Breast epithelium (tissue), 4 donors: ENCODE measurements around the gene DMD. TPM values are rescaled to one million over a fixed set of nuclear protein-coding genes. Genes with fewer than 3 reads are reported as not detected.

Experiments
- DNase-seq, 2 donors: peaks; one replicate each; pipeline ENCODE4 v3.0.0-alpha.2; 2019; ENCODE audit warnings: low spot score in 2 of 2
- H3K27ac ChIP-seq, 2 donors: fragments of 200-600 bp; sonication (generic) in 1 of 2; one replicate each; pipeline ENCODE4 v1.5.1; 2016 to 2019; ENCODE audit warnings: mild to moderate bottlenecking in 1 of 2
- H3K27me3 ChIP-seq, 2 donors: fragments of 200-600 bp; sonication (generic) in 1 of 2; one replicate each; pipeline versions ENCODE4 v1.5.1 to v1.6.0; 2017 to 2019; ENCODE audit warnings: control low read depth in 1 of 2, mild to moderate bottlenecking in 1 of 2
- H3K36me3 ChIP-seq: fragments of 200-600 bp; one replicate; pipeline ENCODE4 v1.5.1; 2019
- H3K4me1 ChIP-seq, 2 donors: fragments of 200-600 bp; sonication (generic); one replicate each; pipeline ENCODE4 v1.5.1; 2016 to 2019; ENCODE audit warnings: control low read depth in 1 of 2
- H3K4me3 ChIP-seq, 3 donors: fragments of 200-600 bp; sonication (generic); 1 replicate in 2 of 3; 2 replicates in 1 of 3; pipeline ENCODE4 v1.5.1; 2016 to 2019; ENCODE audit warnings: mild to moderate bottlenecking in 3 of 3, moderate library complexity in 2 of 3
- H3K9me3 ChIP-seq, 2 donors: fragments of 200-600 bp; sonication (generic) in 1 of 2; one replicate each; pipeline ENCODE4 v1.5.1; 2016 to 2019; ENCODE audit warnings: control low read depth in 1 of 2
- CTCF ChIP-seq, 3 donors: fragments of 450-650 bp; IDR thresholded peaks; one replicate each; pipeline ENCODE4 v1.5.1; 2016 to 2017; ENCODE audit warnings: antibody characterized with exemption in 3 of 3, mild to moderate bottlenecking in 3 of 3, moderate library complexity in 3 of 3
- POLR2A ChIP-seq: fragments of 450-650 bp; IDR thresholded peaks from one replicate; pipeline ENCODE4 v1.6.1; 2016; ENCODE audit warnings: antibody characterized with exemption, mild to moderate bottlenecking, moderate library complexity
- POLR2AphosphoS5 ChIP-seq, 3 donors: sonication (generic); formaldehyde crosslinking; IDR thresholded peaks; one replicate each; pipeline ENCODE4 v1.6.1; 2017; ENCODE audit warnings: antibody characterized with exemption in 3 of 3
- intact Hi-C: fragments of 100-400 bp; cut with DNase I; formaldehyde crosslinking; loops from one replicate; pipeline ENCODE4 v1.15.1; 2023; ENCODE audit warnings: low total_unique reads
- total RNA-seq, 3 donors: library from RNA; depleted of rRNA; stranded (reverse); fragments of >200 nt; gene quantifications; one replicate each; pipeline ENCODE4 v1.1.0, GENCODE V29; 2016

Gene DMD
- total RNA-seq, 3 donors from 2014 or later: 57.0 to 135 (median 65.2) TPM

DNA sequence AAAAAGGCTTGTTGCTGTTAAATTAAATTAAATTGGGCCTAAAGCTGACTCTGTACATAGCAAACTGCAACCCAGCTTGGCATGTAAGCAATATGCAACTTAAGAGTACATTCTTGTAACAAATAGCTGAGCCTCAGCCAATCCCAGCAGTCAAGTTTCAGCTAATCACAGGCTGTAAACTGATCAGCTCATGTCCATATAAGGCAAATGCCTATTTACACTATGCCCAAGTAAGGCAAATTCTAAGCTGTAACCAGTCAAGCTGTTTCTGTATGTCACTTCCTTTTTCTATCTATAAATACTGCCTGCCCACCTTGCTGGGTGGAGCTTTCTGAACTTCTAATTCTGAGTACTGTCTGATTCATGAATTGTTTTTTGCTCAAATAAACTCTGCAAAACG lies 1710.4 kb downstream of the DMD start:
- no peaks in the 10 kb centered on the region for H3K4me1 ChIP-seq
- H3K9me3 ChIP-seq: no peaks in the 10 kb centered on the region
- intact Hi-C loops: no loop called here
- TF ChIP-seq POLR2A (no peak), CTCF (IDR thresholded peaks at IDR 0.05) (no peak), POLR2AphosphoS5 (IDR thresholded peaks at IDR 0.05) (no peak)
- no peak overlapping the region for H3K27ac ChIP-seq
- H3K36me3 ChIP-seq: no peaks in the 10 kb centered on the region
- H3K4me3 ChIP-seq: no peak overlapping the region
- no peak for DNase-seq
- peaks cover 0 to 11% of the 10 kb centered on the region in 2 donors for H3K27me3 ChIP-seq

- peaks cover 0 to 16% of the 10 kb centered on the region in 2 donors for H3K27me3 ChIP-seq
- H3K4me1 ChIP-seq: no peaks in the 10 kb centered on the region
- TF ChIP-seq POLR2AphosphoS5 (IDR thresholded peaks at IDR 0.05): no peak
- TF ChIP-seq POLR2A: no peak
- TF ChIP-seq CTCF (IDR thresholded peaks at IDR 0.05): no peak
- intact Hi-C loops: no loop called here
- H3K27ac ChIP-seq: no peak overlapping the region
- DNase-seq: no peak
- H3K9me3 ChIP-seq: no peaks in the 10 kb centered on the region
- no peaks in the 10 kb centered on the region for H3K36me3 ChIP-seq
- H3K4me3 ChIP-seq: no peak overlapping the region
These were observed 1712.2 kb downstream of the DMD start for GRCh38 chrX:31499109-31499508.

DNA sequence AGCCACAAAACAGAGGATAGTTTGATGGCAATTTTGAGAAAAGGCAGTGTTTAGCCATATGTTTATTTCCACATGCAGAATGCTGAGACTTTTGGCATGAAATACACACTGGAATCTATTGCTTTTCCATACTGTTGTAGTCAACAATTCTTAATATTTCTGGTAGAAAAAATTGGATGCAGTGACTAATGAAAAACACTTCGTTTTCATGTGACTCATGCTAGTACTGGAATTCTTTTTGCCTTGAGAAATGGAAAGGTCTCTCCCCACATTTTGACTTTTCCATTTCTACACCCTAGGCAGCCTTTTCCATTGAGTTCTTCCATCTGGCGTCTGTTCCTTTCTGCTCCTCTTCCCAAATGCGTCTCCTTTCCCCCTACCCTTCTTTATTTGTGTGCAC lies 1714.3 kb downstream of the DMD start:
- H3K4me3 ChIP-seq: no peak overlapping the region
- no peaks in the 10 kb centered on the region for H3K9me3 ChIP-seq
- no peak for DNase-seq
- peaks cover 0 to 16% of the 10 kb centered on the region in 2 donors for H3K27me3 ChIP-seq
- TF ChIP-seq POLR2AphosphoS5 (IDR thresholded peaks at IDR 0.05) (no peak), CTCF (IDR thresholded peaks at IDR 0.05) (no peak), POLR2A (no peak)
- no peaks in the 10 kb centered on the region for H3K36me3 ChIP-seq
- H3K4me1 ChIP-seq: no peaks in the 10 kb centered on the region
- intact Hi-C loops: no loop called here
- no peak overlapping the region for H3K27ac ChIP-seq

- Histone ChIP-seq H3K27me3 (no peaks in the 10 kb centered on the region), H3K9me3 (no peaks in the 10 kb centered on the region), H3K4me1 (no peaks in the 10 kb centered on the region), H3K4me3 (no peak overlapping the region), H3K27ac (no peak overlapping the region), H3K36me3 (no peaks in the 10 kb centered on the region)
- intact Hi-C loops: no loop called here
- DNase-seq: no peak
- TF ChIP-seq CTCF (IDR thresholded peaks at IDR 0.05): no peak
- TF ChIP-seq POLR2A: no peak
- no peak for TF ChIP-seq POLR2AphosphoS5 (IDR thresholded peaks at IDR 0.05)
These were observed 1723.4 kb downstream of the DMD start for GRCh38 chrX:31487951-31488350.

DNA sequence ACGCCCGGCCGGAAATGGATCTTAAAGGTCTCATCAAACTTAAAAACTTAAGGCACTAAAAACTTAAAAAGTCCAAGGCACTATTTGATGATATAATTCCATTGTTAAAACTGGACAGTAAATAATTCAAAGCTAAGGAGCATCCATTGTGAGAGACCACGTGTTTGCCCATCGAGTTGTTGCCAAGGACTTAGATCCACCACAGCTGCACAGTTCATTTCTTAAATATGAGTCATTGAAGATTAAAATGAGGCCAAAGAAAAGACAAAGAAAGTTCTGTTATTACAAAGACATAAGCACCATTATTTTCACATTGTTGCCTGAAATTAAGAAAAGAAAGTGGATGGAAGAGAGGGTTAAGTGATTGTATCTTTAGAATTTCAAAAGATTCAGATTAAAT lies 1728.0 kb downstream of the DMD start:
- TF ChIP-seq POLR2A: no peak
- TF ChIP-seq POLR2AphosphoS5 (IDR thresholded peaks at IDR 0.05): no peak
- TF ChIP-seq CTCF (IDR thresholded peaks at IDR 0.05): no peak
- Histone ChIP-seq H3K9me3 (no peaks in the 10 kb centered on the region), H3K4me1 (no peaks in the 10 kb centered on the region), H3K36me3 (no peaks in the 10 kb centered on the region), H3K27me3 (no peaks in the 10 kb centered on the region), H3K4me3 (no peak overlapping the region), H3K27ac (no peak overlapping the region)
- intact Hi-C loops: no loop called here
- peak in 1 of 2 donors; percentile 30 for DNase-seq
